ENCODE results near the gene POPDC2.

The POPDC2 gene

GRCh38 chr3:119639494-119640350, 20.7 kb downstream of the POPDC2 start:
- no peak for DNase-seq

GRCh38 chr3:119637679-119638477, 22.5 kb downstream of the POPDC2 start:
- DNase-seq = no peak

- no peak for DNase-seq
These were observed 23.3 kb downstream of the POPDC2 start for GRCh38 chr3:119636891-119637611.

GRCh38 chr3:119636249-119636648, 24.1 kb downstream of the POPDC2 start:
- no peak for DNase-seq

GRCh38 chr3:119635719-119636118, 24.7 kb downstream of the POPDC2 start:
- no peak for DNase-seq

GRCh38 chr3:119632829-119633228, 27.6 kb downstream of the POPDC2 start:
- DNase-seq = no peak

- DNase-seq = no peak
These were observed 28.2 kb downstream of the POPDC2 start for GRCh38 chr3:119632216-119632615.

GRCh38 chr3:119631516-119631915, 28.9 kb downstream of the POPDC2 start:
- DNase-seq = no peak

GRCh38 chr3:119630880-119631329, 29.5 kb downstream of the POPDC2 start:
- DNase-seq = no peak

GRCh38 chr3:119630128-119630879, 30.1 kb downstream of the POPDC2 start:
- DNase-seq = no peak

GRCh38 chr3:119628816-119629445, 31.5 kb downstream of the POPDC2 start:
- no peak for DNase-seq

GRCh38 chr3:119628390-119628789, 32.0 kb downstream of the POPDC2 start:
- DNase-seq = no peak

- no peak for DNase-seq
These were observed 32.9 kb downstream of the POPDC2 start for GRCh38 chr3:119627461-119627860.

GRCh38 chr3:119626196-119626595, 34.2 kb downstream of the POPDC2 start:
- DNase-seq = no peak

- no peak for DNase-seq
These were observed 34.8 kb downstream of the POPDC2 start for GRCh38 chr3:119625451-119626153.

- DNase-seq = no peak
These were observed 36.2 kb downstream of the POPDC2 start for GRCh38 chr3:119624002-119624720.

- DNase-seq = no peak
These were observed 39.5 kb downstream of the POPDC2 start for GRCh38 chr3:119620899-119621298.

GRCh38 chr3:119619094-119619493, 41.3 kb downstream of the POPDC2 start:
- DNase-seq = no peak

GRCh38 chr3:119616056-119616455, 44.3 kb downstream of the POPDC2 start:
- DNase-seq = no peak

- DNase-seq = no peak
These were observed 46.5 kb downstream of the POPDC2 start for GRCh38 chr3:119613872-119614271.

- DNase-seq = no peak
These were observed 47.2 kb downstream of the POPDC2 start for GRCh38 chr3:119613201-119613600.
